Spinal cord (tissue), 4 donors: ENCODE data around the gene ODAPH. TPM values are rescaled to one million over a fixed set of nuclear protein-coding genes. Genes with fewer than 3 reads are reported as not detected.

Source experiments
- polyA plus RNA-seq, 2 donors: library from polyadenylated mRNA; unstranded; fragments of 120-200 nt; gene quantifications; one replicate each; pipeline ENCODE4 v1.2.1, GENCODE V29; 2013; ENCODE audit not compliant: insufficient read length in 2 of 2
- total RNA-seq, 2 donors: library from RNA; depleted of rRNA in 1 of 2; stranded (reverse); fragments of 120-200 nt in 1 of 2; fragments of >200 nt in 1 of 2; gene quantifications; one replicate each; pipeline versions ENCODE4 v1.2.3 to v1.2.4, GENCODE V29; 2013 to 2014

ODAPH gene
- total and polyA plus RNA-seq, 4 donors = 0.19 to 0.45 TPM; not detected in 2

Other genes starting within 250 kb of the ODAPH start
- gene RCHY1, start 41.7 kb upstream of the ODAPH start, total RNA-seq = 10 to 100 TPM; 24.8 to 48.5 TPM
- gene RCHY1, start 41.7 kb upstream of the ODAPH start, polyA plus RNA-seq = 10 to 100 TPM; 49.4 to 53.9 TPM
- 10 to 100 TPM; 20.5 to 21.2 TPM for gene THAP6, start 41.6 kb upstream of the ODAPH start, total RNA-seq
- 10 to 100 TPM; 17.8 to 21.5 TPM for gene THAP6, start 41.6 kb upstream of the ODAPH start, polyA plus RNA-seq
- gene CDKL2, start 74.5 kb downstream of the ODAPH start, total RNA-seq = 10 to 100 TPM; 10.1 to 25.1 TPM
- 10 to 100 TPM; 14.3 to 16.5 TPM for gene CDKL2, start 74.5 kb downstream of the ODAPH start, polyA plus RNA-seq
- gene G3BP2, start 117.3 kb downstream of the ODAPH start, total RNA-seq = 100 to 1,000 TPM; 126 to 263 TPM
- 100 to 1,000 TPM; 135 to 162 TPM for gene G3BP2, start 117.3 kb downstream of the ODAPH start, polyA plus RNA-seq
- gene USO1, start 168.5 kb downstream of the ODAPH start, total RNA-seq = 10 to 100 TPM; 81.6 to 84.2 TPM
- gene USO1, start 168.5 kb downstream of the ODAPH start, polyA plus RNA-seq = 10 to 100 TPM; 39.0 to 41.9 TPM